ENCODE measurements around the gene STX1B. TPM values are rescaled to one million over a fixed set of nuclear protein-coding genes. Genes with fewer than 3 reads are reported as not detected.

Gene STX1B
- total and polyA plus RNA-seq, 2 of the 8 experiments (the other 6 are each of a cell fraction or from before 2014, with no cell fraction given) = 8.9 to 20.2 TPM

DNA sequence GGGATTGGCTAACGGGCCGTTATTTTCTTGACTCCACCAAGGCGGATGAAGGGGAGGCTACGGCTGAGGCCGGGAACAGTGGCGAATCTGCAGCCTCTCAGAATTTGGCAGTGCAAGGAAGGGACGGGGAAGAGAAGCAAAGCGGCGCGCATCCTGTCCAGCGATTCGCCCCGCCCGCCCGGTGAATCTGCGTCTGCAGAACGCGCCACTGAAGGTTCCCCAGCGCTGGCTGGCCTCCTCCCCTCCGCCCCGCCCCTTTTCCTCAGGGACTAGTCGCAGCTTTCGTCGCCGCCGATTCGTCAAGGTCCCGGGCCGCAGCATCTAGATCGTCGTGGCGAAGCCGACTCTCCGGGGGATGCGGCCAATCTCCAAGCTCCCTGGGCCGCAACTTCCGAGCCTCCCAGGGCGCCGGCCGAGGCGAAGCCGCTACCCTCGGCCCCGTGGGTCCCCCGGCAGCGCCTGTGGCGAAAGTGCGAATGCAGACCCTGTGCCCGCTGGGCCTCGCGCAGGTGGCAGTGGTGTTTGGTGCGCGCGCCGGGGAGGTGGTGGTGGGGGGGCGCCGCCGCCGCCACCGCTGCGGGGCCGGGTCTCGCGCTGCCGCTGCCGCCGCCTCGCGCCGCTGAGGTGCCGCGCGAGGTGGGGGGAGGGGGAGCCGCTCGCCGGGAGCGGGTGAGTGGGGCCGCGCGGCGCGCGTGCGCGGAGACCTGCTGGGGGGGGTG lies 52.8 kb downstream of the STX1B start, which contains the start of gene SETD1A (continued):
- TF ChIP-seq YY1 (IDR thresholded peaks at IDR 0.05; ENCODE audit: low read depth, low read length) (no peak), SUZ12 (IDR thresholded peaks at IDR 0.05; ENCODE audit: low read length) (no peak), CTBP2 (IDR thresholded peaks at IDR 0.05; ENCODE audit: borderline replicate concordance, insufficient read depth, insufficient read length, low read length) (no peak), POLR2AphosphoS5 (IDR thresholded peaks at IDR 0.05; ENCODE audit: low read depth, low read length) (no peak; the same call in 1 of the 2 replicates), CBX8 (IDR thresholded peaks at IDR 0.05; ENCODE audit: borderline replicate concordance, low read depth, low read length) (no peak), GTF2F1 (IDR thresholded peaks at IDR 0.05; ENCODE audit: borderline replicate concordance, low read depth, low read length) (no peak), EZH2 (IDR thresholded peaks at IDR 0.05; ENCODE audit: low read depth, low read length, severe bottlenecking) (no peak), HDAC2 (IDR thresholded peaks at IDR 0.05; ENCODE audit: borderline replicate concordance in 1 of 2, low read depth in 2 of 2, low read length in 2 of 2) (no peak), USF2 (IDR thresholded peaks at IDR 0.05; ENCODE audit: low read length) (no peak), HDAC6 (IDR thresholded peaks at IDR 0.05; ENCODE audit: low read depth, low read length) (no peak), FOSL1 (IDR thresholded peaks at IDR 0.05; ENCODE audit: insufficient read depth, low read depth, low read length) (no peak), BCL11A (IDR thresholded peaks at IDR 0.05; ENCODE audit: low read depth in 2 of 2, low read length in 2 of 2) (no peak), CEBPB (IDR thresholded peaks at IDR 0.05; ENCODE audit: low read depth, low read length) (no peak), BRCA1 (IDR thresholded peaks at IDR 0.05; ENCODE audit: low read depth, low read length) (no peak), MAFK (IDR thresholded peaks at IDR 0.05; ENCODE audit: low read depth, low read length) (no peak), TCF12 (IDR thresholded peaks at IDR 0.05; ENCODE audit: low read depth, low read length) (0 out of 2 replicates have a peak, but pooled peaks have one; percentile 58), RBBP5 (IDR thresholded peaks at IDR 0.05; ENCODE audit: borderline replicate concordance, low read depth, low read length) (peak; percentile 46; the same call in 1 of the 2 replicates), SP1 (IDR thresholded peaks at IDR 0.05; ENCODE audit: low read depth, low read length) (peak; percentile 76; the same call in 1 of the 2 replicates), ASH2L (IDR thresholded peaks at IDR 0.05; ENCODE audit: low read length) (peak; percentile 95), TBP (IDR thresholded peaks at IDR 0.05; ENCODE audit: low read depth, low read length) (0 out of 2 replicates have a peak, but pooled peaks have one; percentile 7), CHD2 (IDR thresholded peaks at IDR 0.05; ENCODE audit: low read length) (no peak), JUND (IDR thresholded peaks at IDR 0.05; ENCODE audit: low read length) (no peak), JUN (IDR thresholded peaks at IDR 0.05; ENCODE audit: low read depth, low read length) (no peak)
- TF ChIP-seq, protein P1, sequence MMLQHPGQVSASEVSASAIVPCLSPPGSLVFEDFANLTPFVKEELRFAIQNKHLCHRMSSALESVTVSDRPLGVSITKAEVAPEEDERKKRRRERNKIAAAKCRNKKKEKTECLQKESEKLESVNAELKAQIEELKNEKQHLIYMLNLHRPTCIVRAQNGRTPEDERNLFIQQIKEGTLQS (IDR thresholded peaks at IDR 0.05; ENCODE audit: insufficient read depth, low read depth, low read length) = no peak
